TTC549 (cell line): ENCODE measurements around the gene CASKIN2.
"Not testable (repeated sequence)": the region's sequence is repeated elsewhere in the genome, so short reads cannot be mapped to it uniquely, and the experiment has no call there.

Experiments used
- FAIRE-seq: peaks from 2 replicates; lab custom pipeline; 2012; peaks lifted over from hg19 to GRCh38; lab: Jason Lieb, UNC

Gene CASKIN2

DNA sequence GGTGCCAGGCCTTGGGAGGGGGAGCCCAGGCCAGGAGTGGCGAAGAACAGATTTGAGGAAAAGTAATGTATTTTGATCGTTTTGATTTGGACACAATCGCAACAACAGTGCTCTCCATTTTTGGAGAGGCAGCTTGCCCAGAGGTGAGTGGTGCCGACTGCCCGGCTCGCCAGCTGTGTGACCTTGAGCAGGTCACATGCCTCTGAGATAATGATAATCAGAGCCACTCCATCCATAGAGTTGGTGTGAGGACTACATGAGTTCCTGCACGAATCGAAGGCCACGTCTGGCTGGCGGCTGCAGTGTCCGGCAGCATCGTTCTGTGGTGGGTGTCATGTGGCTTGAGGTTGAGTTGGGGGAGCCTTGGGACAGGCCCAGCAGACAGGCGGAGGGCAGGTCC, 30.8 kb upstream of the CASKIN2 start:
- FAIRE-seq, result no peak

DNA sequence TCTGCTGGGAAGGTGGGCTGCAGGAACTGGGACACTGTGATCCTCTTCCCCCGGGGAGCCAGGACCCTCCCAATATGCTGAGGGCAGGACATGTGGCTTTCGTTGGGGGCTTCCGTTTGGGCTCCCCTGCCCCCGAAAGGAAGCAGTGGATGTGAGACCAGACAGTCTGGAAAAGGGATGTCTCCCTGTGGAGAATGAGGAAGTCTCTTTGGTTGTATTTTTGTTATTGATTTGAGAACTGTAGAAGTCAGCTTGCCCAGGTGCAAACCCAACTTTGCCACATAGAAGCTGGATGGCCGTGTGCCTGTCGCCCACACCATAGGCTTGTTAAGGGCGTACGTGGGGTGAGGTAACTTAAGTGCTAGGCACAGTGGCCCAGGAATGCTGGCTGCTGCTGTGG, 28.9 kb upstream of the CASKIN2 start:
- no peak for FAIRE-seq

- FAIRE-seq, result no peak
Measured at GRCh38 chr17:75542728-75543336, 27.5 kb upstream of the CASKIN2 start.

DNA sequence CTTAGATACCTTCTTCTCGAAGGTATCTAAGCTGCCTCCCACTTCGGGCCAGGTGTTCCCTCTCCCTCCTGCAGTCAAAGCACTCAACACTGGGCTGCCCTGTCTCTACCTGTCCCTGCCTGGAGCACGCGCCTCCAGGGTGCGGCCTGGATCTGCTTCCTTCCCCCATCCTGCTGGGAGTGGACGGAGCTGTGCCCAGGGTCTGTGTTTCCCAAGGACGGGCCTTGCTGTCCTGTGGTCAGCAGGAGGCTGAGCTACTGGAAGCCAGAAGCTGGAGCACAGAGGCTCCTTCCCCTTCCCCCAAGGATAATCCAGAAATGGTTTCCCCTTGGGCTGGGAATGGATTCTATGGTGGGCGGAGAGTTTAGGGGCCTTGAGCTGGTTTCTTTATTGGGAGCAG, 26.9 kb upstream of the CASKIN2 start:
- no peak for FAIRE-seq

DNA sequence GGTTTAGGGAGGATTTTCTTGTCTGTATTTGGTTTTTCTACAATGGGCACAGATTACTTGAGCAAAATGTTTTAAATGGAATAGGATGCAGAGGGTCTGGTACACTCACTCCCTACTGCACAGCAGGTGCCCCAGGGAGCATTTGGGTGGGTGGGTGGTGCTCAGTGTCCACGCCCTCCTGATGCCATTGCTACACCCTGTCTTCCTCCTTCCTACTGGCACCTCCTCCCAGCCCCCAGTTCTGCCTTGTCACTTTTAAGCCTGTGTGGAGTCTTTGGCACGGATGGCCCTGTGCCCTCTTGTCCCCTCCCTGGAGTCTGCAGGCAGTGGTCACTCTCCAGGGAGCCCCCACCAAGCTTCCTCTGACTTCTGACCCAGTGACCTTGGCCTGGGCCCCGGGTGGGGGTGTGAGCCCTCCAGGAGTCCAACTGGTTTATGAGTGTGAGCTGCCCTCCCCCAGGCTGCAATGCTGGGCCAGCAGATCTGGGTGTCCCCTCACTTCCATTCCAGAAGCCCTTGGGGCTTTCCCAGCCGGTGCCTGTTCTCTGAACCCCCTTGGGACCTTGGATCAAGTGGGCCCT, 25.7 kb upstream of the CASKIN2 start:
- no peak for FAIRE-seq

- FAIRE-seq, result no peak
Measured at GRCh38 chr17:75539967-75540729, 24.8 kb upstream of the CASKIN2 start.

DNA sequence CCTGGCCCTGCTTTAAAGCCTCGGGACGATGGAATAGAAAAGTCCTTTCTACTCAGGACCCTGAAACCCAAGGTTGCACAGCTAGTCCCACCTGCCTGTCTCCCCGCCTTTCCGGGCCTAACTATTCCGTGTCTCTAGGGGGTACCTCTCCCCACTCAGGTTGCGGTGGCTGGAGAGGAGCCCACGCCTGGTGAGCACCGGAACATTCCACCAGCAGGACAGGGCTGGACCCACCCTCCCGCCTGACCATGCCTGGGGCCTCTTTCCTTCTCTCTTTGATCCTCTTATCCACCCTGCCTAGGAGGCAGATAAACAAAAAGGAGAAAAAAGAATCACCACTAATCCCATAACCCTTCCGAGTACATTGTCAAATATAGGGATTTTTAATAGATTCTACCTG, 21.0 kb upstream of the CASKIN2 start:
- FAIRE-seq, result no peak

- no peak for FAIRE-seq
Measured at GRCh38 chr17:75535871-75536270, 20.5 kb upstream of the CASKIN2 start.

GRCh38 chr17:75535119-75535537, 19.8 kb upstream of the CASKIN2 start:
- no peak for FAIRE-seq

- FAIRE-seq, result no peak
Measured at GRCh38 chr17:75531721-75532072, 16.4 kb upstream of the CASKIN2 start.

GRCh38 chr17:75530837-75531720, 15.7 kb upstream of the CASKIN2 start:
- FAIRE-seq, result no peak

GRCh38 chr17:75526555-75527270, 11.4 kb upstream of the CASKIN2 start:
- FAIRE-seq, result no peak

DNA sequence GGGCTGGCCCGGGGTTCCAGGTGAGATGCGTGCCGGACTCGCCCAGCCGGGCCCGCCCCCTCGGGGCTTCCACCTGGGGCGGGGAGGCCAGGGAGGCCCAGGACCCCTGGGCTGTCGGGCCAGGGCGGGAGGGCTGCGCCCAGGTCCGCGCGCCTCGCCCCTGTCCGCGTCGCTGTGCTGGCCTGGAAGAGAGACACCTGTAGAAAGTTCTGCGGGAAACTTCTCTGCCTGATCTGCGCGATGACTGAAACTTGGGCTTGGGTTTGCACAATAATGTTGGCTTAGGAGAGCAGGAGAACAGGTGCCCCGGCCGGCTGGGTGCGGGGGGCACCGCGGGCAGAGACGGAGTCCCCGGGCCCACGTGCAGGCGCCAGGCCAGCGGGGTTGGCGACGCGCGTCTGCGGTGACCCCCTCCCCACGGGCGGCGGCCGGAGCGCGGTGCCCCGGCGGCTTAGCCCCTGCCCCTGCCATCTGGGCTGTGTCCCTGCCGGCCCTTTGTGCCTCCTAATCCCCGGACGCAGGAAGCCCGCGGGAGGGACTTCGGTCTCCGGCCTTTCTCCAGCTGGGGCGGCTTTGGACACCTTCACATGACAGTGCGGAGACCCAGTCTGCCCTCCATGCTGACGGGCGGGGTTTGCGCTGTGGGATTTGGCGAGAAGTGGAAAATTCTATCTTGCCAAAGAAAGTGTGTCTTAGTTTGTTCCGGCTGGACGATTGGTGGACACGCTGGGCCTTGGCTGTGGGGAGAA, 10.6 kb upstream of the CASKIN2 start:
- no peak for FAIRE-seq

GRCh38 chr17:75524970-75525805, 9.9 kb upstream of the CASKIN2 start, which contains the start of gene LLGL2:
LLGL2 (plus strand) TSS chr17:75525697; CDS start chr17:75543427, 17,730 bp downstream.
- no peak for FAIRE-seq

DNA sequence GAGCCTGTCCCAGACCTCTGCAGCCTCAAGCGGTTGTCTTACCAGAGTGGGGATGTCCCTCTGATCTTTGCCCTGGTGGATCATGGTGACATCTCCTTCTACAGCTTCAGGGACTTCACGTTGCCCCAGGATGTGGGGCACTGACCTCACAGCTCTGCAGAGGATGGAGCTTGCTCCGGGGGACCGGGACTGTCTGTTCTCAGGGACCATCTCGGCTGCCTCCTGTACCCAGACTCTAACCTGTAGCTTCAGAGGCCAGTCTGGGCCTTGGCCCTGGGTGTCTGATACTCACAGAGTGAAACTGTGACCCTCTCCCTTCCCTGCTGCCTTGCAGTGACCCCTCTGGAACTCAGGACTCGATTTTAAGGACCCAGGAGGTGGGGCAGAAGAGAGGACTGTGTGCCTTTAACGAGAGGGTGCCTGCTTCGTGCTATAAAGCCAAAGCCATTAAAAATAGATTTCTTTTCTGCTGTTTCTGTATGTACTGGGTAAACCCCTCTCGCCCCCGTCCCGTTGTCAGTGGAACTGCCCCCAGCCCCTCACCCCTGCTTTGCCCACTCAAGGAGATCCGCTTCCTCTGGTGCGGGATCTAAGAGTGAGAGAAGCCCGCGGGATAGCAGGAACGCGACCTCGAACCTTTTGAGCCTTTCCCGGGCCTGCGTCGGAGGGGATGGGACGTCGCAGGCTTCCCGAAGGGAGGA, 9.1 kb upstream of the CASKIN2 start:
- no peak for FAIRE-seq

DNA sequence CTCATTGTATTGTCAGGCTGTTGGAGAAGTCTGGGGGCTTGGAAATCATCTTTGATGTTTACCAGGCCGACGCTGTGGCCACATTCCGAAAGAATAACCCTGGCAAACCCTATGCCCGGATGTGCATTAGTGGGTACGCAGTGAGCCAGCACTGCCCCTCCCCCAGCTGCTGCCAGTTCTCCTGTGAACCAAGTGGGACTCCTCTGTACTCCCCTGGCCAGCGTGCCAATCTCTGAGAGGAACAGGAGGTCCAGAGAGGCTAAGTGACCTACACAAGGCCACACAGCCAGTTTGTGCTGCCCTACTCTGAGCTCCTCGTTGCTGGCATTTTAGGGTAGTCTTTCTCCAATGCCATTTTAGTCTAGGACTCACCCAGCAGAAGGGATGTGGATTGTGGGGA, 8.3 kb upstream of the CASKIN2 start:
- no peak for FAIRE-seq

DNA sequence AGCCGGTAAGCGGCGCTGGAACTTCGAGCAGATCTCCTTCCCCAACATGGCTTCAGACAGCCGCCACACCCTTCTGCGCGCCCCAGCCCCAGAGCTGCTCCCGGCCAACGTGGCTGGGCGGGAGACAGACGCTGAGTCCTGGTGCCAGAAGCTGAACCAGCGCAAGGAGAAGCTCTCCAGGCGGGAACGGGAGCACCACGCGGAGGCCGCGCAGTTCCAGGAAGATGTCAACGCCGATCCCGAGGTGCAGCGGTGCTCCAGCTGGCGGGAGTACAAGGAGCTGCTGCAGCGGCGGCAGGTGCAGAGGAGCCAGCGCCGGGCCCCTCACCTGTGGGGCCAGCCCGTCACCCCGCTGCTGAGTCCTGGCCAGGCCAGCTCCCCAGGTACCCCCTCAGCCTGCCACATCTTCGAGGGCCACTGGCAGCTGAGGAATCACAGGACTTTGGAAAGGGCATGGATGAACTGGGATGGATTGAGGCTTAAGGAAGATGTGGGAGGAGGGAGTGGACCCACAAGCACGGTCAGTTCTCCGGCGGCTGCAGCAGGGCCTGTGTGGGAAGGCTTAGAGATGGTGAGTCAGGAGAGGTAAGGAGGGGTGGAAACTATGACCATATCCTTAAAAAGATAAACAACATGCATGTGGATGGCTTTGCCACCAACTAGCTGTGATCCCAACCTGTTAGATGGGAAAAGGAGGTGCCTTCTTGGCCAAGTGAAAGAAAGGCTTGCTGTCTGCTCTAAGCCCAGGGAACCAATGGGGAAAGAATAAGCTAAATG, 6.8 kb upstream of the CASKIN2 start:
- no peak for FAIRE-seq

DNA sequence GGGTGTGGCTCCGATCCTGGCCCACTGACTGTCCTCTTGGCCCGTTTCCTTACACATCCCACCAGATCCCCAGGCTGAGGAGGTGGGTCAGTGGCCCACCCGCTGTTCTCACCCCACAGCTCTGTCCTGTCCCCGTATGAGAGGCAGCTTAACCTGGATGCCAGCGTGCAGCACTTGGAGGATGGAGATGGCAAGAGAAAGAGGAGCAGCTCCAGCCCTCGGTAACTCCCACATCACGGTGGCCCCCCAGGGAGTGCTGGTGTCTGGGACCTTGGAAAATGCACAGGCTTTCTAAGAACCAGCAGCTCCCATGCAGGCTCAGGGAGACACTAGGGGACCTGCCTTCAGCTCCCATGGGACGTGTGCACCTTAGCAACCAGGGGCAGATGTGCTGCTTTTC, 6.0 kb upstream of the CASKIN2 start:
- FAIRE-seq, result no peak

GRCh38 chr17:75520413-75520812, 5.1 kb upstream of the CASKIN2 start:
- not testable (repeated sequence) for FAIRE-seq
